H1 (cell line): ENCODE results near the gene SSH2. TPM values are rescaled to one million over a fixed set of nuclear protein-coding genes. Genes with fewer than 3 reads are reported as not detected.

Experiments used
- CHD7 ChIP-seq: fragments of 300-600 bp; sonication (generic); IDR thresholded peaks from 2 replicates; pipeline ENCODE4 v1.7.1; 2012; ENCODE audit warnings: low read length, moderate library complexity, mild to moderate bottlenecking, inconsistent platforms; ENCODE audit not compliant: insufficient replicate concordance
- HDAC6 ChIP-seq: IDR thresholded peaks from one replicate; pipeline ENCODE4 v1.7.1; 2012; ENCODE audit warnings: low read depth, mild to moderate bottlenecking, inconsistent platforms, low read length, moderate library complexity
- SP2 ChIP-seq: IDR thresholded peaks from 2 replicates; pipeline ENCODE4 v1.6.1; 2012; ENCODE audit warnings: mild to moderate bottlenecking, low read length, inconsistent platforms
- TBP ChIP-seq: IDR thresholded peaks from 2 replicates; pipeline ENCODE4 v1.6.1; 2011; ENCODE audit warnings: low read depth, low read length, improper control_type of control experiment
- polyA plus RNA-seq, 7 experiments: library from polyadenylated mRNA; depleted of rRNA in 3 of 7; stranded (reverse) in 5 of 7; unstranded in 2 of 7; fragments of >200 nt in 5 of 7; fragments of 200-250 nt in 2 of 7; gene quantifications; 1 replicate in 5 of 7; 2 replicates in 1 of 7; 4 replicates in 1 of 7; pipeline versions ENCODE4 v1.2.1 to v1.2.3, GENCODE V29; 2011 to 2013; ENCODE audit warnings: missing spikeins in 2 of 7, mixed read lengths in 2 of 7
- total RNA-seq: library from RNA; stranded (reverse); fragmentation: NEBNext Ultra II Directional; extraction: Animal tissue kit (Norgen Biotek cat#: 25700); gene quantifications from 2 replicates; pipeline ENCODE4 v1.2.1, GENCODE V29; 2021

SSH2 gene
- total and polyA plus RNA-seq, 2 of the 8 experiments (the other 6 are each of a cell fraction or from before 2014, with no cell fraction given), result 5.2 to 15.9 TPM

- TF ChIP-seq CHD7, result no peak
- no peak for TF ChIP-seq TBP
- TF ChIP-seq HDAC6, result no peak
- no peak for TF ChIP-seq SP2
Measured at GRCh38 chr17:29857823-29858222, 72.2 kb downstream of the SSH2 start (continued).
